ENCODE results near the gene C1GALT1. TPM values are rescaled to one million over a fixed set of nuclear protein-coding genes. Genes with fewer than 3 reads are reported as not detected.

C1GALT1 gene
- total RNA-seq, 1 experiment from 2014 or later = 81.5 TPM

GRCh38 chr7:7151865-7152264 lies 30.5 kb upstream of the C1GALT1 start:
- WGBS (ENCODE audit: extremely low coverage, insufficient read length, low lambda C conversion rate) = no CpG with 5 or more reads among the region's 1 CpG
- H3K18ac ChIP-seq (ENCODE audit: insufficient read length, low read depth, low read length) = no peak overlapping the region
- peaks cover 14 to 22% (median 18%) of the 10 kb centered on the region in 3 experiments for H3K36me3 Mint-ChIP-seq (ENCODE audit: insufficient read depth in 1 of 3, low read depth in 3 of 3)

More at GRCh38 chr7:7151865-7152264, 30.5 kb upstream of the C1GALT1 start:
- H2BK120ac ChIP-seq (ENCODE audit: low read depth, low read length, poor library complexity, severe bottlenecking) = no peak overlapping the region
- H4K91ac ChIP-seq (ENCODE audit: insufficient read length, low read depth, low read length) = no peak overlapping the region
- H3T11ph ChIP-seq (ENCODE audit: low read length) = no peak overlapping the region
- H3K27ac ChIP-seq (ENCODE audit: insufficient read length, low read depth, low read length) = no peak overlapping the region
- H3K79me2 ChIP-seq (ENCODE audit: insufficient read depth, low read length) = no peaks in the 10 kb centered on the region
- H2AFZ ChIP-seq (ENCODE audit: low read length) = no peak overlapping the region
- H3K27me3 ChIP-seq (ENCODE audit: insufficient read depth, low read length) = no peaks in the 10 kb centered on the region
- H3K23me2 ChIP-seq (ENCODE audit: insufficient read length, low read depth, low read length, poor library complexity, severe bottlenecking) = no peaks in the 10 kb centered on the region
- no peak overlapping the region for H2AK5ac ChIP-seq (ENCODE audit: insufficient read length, low read length)
- H3K4me2 ChIP-seq (ENCODE audit: insufficient read depth, insufficient read length, low read length) = no peak overlapping the region
- no peak overlapping the region for H3K56ac ChIP-seq (ENCODE audit: insufficient read length, low read depth, low read length)
- H2BK5ac ChIP-seq (ENCODE audit: insufficient read length, low read length) = no peak overlapping the region
- H2BK20ac ChIP-seq (ENCODE audit: low read depth, low read length, poor library complexity, severe bottlenecking) = no peak overlapping the region
- no peak overlapping the region for H4K5ac ChIP-seq (ENCODE audit: insufficient read length, low read depth, low read length)
- H3K9me3 Mint-ChIP-seq = peaks cover 27 to 30% of the 10 kb centered on the region in 2 experiments
- H3K27ac Mint-ChIP-seq = no peak overlapping the region
- TF ChIP-seq, protein P1, sequence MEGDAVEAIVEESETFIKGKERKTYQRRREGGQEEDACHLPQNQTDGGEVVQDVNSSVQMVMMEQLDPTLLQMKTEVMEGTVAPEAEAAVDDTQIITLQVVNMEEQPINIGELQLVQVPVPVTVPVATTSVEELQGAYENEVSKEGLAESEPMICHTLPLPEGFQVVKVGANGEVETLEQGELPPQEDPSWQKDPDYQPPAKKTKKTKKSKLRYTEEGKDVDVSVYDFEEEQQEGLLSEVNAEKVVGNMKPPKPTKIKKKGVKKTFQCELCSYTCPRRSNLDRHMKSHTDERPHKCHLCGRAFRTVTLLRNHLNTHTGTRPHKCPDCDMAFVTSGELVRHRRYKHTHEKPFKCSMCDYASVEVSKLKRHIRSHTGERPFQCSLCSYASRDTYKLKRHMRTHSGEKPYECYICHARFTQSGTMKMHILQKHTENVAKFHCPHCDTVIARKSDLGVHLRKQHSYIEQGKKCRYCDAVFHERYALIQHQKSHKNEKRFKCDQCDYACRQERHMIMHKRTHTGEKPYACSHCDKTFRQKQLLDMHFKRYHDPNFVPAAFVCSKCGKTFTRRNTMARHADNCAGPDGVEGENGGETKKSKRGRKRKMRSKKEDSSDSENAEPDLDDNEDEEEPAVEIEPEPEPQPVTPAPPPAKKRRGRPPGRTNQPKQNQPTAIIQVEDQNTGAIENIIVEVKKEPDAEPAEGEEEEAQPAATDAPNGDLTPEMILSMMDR (conservative IDR thresholded peaks at IDR 0.05) = no peak
- H2BK15ac ChIP-seq (ENCODE audit: low read depth, low read length) = no peak overlapping the region
- H3K14ac ChIP-seq (ENCODE audit: insufficient read depth, low read length) = no peak overlapping the region
- no peaks in the 10 kb centered on the region for H3K4me1 Mint-ChIP-seq
- no peak overlapping the region for H3K23ac ChIP-seq (ENCODE audit: insufficient read length, low read depth, low read length)
- no peak overlapping the region for H3K4ac ChIP-seq (ENCODE audit: low read depth, low read length)
- no peak for DNase-seq
- no peak overlapping the region for H4K8ac ChIP-seq (replicated peaks; ENCODE audit: insufficient read length, low read depth, low read length)
- no peak overlapping the region for H2BK12ac ChIP-seq (ENCODE audit: insufficient read length, low read depth, low read length)
- H3K9ac ChIP-seq (ENCODE audit: extremely low read depth, insufficient read length, low read length) = no peak overlapping the region
- H4K20me1 ChIP-seq (ENCODE audit: control insufficient read depth, insufficient read depth, insufficient read length) = no peaks in the 10 kb centered on the region
- H3K4me3 Mint-ChIP-seq = no peak overlapping the region
- H3K9me3 ChIP-seq (ENCODE audit: control insufficient read depth, low read depth, low read length) = no peaks in the 10 kb centered on the region
- no peaks in the 10 kb centered on the region for H3K79me1 ChIP-seq (ENCODE audit: insufficient read depth, low read depth, low read length, poor library complexity, severe bottlenecking)
- no peaks in the 10 kb centered on the region for H3K27me3 Mint-ChIP-seq (ENCODE audit: low read depth)
- no peaks in the 10 kb centered on the region for H3K4me1 ChIP-seq (ENCODE audit: insufficient read depth, low read length)
